Effector memory CD4-positive, alpha-beta T cell (primary cell): Measurements from ENCODE around the gene NUP214.

Source experiments
- DNase-seq, 3 donors: peaks; one replicate each; pipeline ENCODE4 v3.0.0-alpha.2; 2020
- H3K27ac ChIP-seq: 2 replicates; pipeline ENCODE4 v1.7.0; 2013; ENCODE audit warnings: mild to moderate bottlenecking, low read length, moderate library complexity; ENCODE audit not compliant: insufficient read depth, poor library complexity, severe bottlenecking
- H3K27me3 ChIP-seq: replicated peaks from 2 replicates; pipeline ENCODE4 v1.7.0; 2013; ENCODE audit warnings: mild to moderate bottlenecking, low read length; ENCODE audit not compliant: insufficient read depth, control insufficient read depth, poor library complexity, severe bottlenecking
- H3K36me3 ChIP-seq: 2 replicates; pipeline ENCODE4 v1.7.0; 2013; ENCODE audit warnings: mild to moderate bottlenecking, low read length, moderate library complexity; ENCODE audit not compliant: control insufficient read depth, insufficient read depth
- H3K4me1 ChIP-seq: 2 replicates; pipeline ENCODE4 v1.7.0; 2013; ENCODE audit warnings: low read length, mild to moderate bottlenecking; ENCODE audit not compliant: control insufficient read depth, insufficient read depth, poor library complexity, severe bottlenecking
- H3K4me3 ChIP-seq: 2 replicates; pipeline ENCODE4 v1.7.0; 2013; ENCODE audit warnings: low read length, low read depth, mild to moderate bottlenecking; ENCODE audit not compliant: insufficient read depth, poor library complexity, severe bottlenecking
- H3K9me3 ChIP-seq: 2 replicates; pipeline ENCODE4 v1.7.0; 2013; ENCODE audit warnings: mild to moderate bottlenecking, low read length, moderate library complexity; ENCODE audit not compliant: control insufficient read depth

Gene NUP214

DNA sequence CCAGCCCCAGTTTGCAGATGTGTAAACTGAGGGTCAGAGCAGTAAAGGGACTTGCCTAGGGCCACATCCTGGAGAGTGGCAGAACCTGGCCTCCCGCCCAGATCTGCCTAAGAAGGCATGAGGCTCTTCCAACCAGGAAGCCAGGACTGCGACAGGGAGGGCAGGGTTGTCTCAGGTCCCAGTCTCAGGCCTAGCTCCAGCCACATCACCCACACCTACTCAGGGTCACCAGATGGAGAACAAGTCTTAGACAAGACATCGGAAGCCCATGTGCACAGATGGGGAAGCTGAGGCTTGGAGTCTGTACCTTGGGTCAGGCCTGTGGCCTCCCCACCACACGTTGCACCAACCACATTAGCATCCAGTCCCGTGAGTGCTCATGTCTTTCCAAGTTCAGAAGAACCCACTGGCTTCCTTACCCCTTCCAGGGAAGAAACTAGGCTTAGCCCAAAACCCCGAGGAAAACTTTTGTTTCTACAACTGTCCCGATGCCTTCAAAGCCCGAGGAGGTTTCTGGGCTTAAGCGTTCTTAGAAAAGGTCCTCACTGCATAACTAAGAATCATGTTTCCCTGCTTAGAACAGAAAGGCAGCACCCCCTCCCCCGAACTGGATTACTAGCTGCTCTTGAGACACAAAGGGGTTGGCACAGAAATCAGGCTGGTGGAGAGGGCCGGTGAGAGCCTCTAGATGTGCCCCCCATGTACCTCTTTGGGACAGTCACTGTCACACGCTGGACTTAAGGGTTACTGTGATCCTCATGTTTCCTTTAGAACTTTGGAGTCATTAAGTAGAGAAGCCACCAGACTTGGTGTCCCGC is 148.7 kb downstream of the NUP214 start:
- Histone ChIP-seq H3K4me1 (peaks cover 50% of the 10 kb centered on the region), H3K4me3 (peak overlapping the region; percentile 76), H3K27ac (peak overlapping the region; percentile 91), H3K36me3 (no peaks in the 10 kb centered on the region), H3K9me3 (no peaks in the 10 kb centered on the region), H3K27me3 (no peaks in the 10 kb centered on the region)
- DNase-seq = no peak

DNA sequence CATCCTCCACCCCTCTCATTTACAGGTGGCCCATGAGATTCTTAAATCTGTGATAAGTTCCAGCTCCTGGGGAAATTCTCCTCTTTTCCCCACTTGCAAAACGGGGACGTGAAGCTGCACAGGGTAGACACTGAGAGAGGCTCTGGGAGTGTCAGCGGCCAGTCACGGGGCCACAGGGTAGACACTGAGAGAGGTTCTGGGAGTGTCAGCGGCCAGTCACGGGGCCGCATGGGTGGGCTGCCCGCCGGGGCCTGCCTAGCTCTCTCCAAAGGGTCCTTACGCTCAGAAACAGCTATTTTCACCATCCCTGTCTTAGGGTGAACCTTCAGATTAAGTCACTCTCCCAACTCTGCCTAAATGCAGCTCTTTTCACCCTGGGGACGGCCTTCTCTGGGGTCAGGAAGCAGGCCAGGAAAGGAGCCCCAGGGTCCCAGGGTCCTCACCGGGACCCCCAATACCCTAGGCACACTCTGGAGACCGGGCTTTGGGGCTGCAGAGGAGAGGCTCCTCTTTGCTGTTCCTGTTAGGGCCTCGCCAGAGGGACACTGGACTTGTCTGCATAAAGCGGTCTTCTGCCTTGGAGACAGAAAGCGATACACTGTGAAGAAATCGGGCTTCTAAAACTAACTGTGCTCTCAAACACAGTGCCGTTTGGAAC is 149.4 kb downstream of the NUP214 start:
- peak overlapping the region; percentile 91 for H3K27ac ChIP-seq
- H3K36me3 ChIP-seq = no peaks in the 10 kb centered on the region
- H3K9me3 ChIP-seq = no peaks in the 10 kb centered on the region
- peaks cover 49% of the 10 kb centered on the region for H3K4me1 ChIP-seq
- H3K27me3 ChIP-seq = no peaks in the 10 kb centered on the region
- DNase-seq = no peak
- H3K4me3 ChIP-seq = peak overlapping the region; percentile 76

DNA sequence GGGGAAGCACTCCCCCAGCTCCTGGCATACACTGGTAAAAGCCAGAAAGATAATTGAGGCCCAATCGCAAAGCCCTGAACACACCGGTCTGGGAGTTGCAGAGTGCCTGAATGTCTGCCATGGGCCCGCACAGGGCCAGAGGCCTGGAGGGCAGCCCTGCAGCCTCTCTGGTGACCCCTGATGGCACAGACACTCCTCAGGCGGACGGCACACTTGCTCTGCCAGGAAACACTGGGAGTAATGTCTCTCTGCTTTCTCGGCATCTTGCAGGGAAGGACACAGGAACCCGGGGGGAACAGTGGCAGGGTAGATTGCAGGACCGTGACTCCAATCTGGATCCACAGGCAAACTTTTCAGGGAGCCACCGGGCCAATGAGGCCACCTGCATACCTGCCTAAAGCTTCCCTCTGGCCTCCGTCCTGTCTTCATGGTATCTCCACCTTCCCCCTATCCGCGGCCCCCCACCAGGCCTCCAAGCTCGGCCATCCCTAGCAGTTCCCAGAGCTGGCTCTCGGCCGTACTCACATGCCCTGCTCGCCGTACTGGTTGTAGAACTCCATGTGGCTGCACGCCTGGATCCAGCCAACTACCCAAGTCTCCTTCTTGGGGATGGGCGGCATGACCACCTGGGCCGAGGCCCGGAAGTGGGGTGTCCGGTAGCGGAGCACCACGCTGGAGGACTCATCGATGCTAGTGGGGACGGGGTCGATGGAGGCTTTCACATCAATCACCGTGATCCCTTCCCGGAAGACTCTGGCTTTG is 150.1 kb downstream of the NUP214 start:
- no peaks in the 10 kb centered on the region for H3K27me3 ChIP-seq
- H3K36me3 ChIP-seq = no peaks in the 10 kb centered on the region
- H3K4me3 ChIP-seq = peak overlapping the region; percentile 76
- H3K27ac ChIP-seq = peak overlapping the region; percentile 91
- peaks cover 44% of the 10 kb centered on the region for H3K4me1 ChIP-seq
- no peaks in the 10 kb centered on the region for H3K9me3 ChIP-seq
- DNase-seq = no peak

DNA sequence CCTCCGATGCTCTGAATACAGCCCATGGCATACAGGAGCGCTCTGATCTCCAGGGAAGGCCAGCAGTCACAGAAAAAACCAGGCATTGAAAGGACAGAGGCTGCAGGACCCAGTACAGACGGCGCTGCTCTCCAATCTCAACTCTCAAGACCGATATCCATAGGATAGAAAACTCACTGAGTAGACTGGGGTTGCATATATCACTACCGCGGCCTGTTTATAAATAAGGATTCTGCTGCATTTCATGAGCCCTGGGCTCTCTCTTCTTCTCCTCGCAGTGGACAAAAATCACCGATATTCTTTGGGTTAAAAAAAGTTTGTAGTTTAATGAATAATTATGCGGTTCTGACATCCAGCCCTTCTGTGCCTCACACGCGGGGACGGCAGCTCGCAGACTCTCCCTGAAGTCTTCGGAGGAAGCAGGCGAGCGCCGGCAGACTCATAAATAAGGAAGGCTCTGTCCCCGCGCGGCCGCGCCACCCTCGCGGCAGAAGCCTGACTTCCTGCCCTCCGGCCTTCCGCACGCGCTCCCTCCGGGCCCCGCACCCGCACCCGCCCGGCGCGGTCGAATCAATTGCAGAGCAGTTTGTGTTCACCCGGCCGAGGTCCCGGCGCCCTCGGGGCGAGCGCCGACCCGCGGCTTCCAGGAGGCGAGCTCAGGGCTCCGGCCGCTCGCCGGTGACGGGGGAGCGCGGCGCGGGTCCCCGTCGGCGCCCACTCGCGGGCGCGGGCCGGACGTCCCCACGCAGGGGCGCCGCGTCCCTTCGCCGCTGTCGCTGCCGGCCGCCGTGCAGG is 150.9 kb downstream of the NUP214 start, which contains the start of gene FAM78A:
Gene FAM78A (minus strand): TSS at position 417 of the 795 bp plus-strand sequence. CDS start 331 bp downstream, at position 86.
- no peaks in the 10 kb centered on the region for H3K36me3 ChIP-seq
- DNase-seq = peak in 1 of 3 donors; percentile 25
- peak within 1 kb of the TSS; percentile 88 for H3K4me3 ChIP-seq

DNA sequence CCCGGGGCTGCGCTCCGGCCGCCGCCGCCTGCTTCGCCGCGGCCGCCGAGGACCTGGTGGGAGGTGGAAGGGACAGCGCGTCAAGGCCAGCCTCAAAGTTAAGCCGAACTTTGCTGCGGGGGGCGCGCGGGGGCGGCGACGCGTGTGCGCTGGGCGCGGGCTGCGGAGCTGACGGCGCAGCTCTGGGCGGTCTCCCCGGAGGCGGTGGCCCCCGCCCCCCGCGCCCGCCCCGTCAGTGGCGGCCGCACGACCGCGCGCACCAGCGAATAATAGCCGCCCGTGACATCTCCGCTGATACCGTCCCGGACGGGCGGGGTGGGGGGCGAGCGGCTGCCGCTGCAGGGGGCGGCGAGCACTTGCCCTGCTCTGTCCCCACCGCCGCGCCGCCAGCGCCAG is 151.5 kb downstream of the NUP214 start:
- Histone ChIP-seq H3K4me3 (peak overlapping the region; percentile 88), H3K27ac (peak overlapping the region; percentile 91), H3K9me3 (no peaks in the 10 kb centered on the region), H3K4me1 (peaks cover 30% of the 10 kb centered on the region), H3K27me3 (no peaks in the 10 kb centered on the region), H3K36me3 (no peaks in the 10 kb centered on the region)
- peak in 2 of 3 donors; percentile 35 for DNase-seq

More for the DNA sequence above, 150.9 kb downstream of the NUP214 start, which contains the start of gene FAM78A:
- no peaks in the 10 kb centered on the region for H3K27me3 ChIP-seq
- peaks cover 36% of the 10 kb centered on the region for H3K4me1 ChIP-seq
- no peaks in the 10 kb centered on the region for H3K9me3 ChIP-seq
- H3K27ac ChIP-seq = peak within 1 kb of the TSS; percentile 91

DNA sequence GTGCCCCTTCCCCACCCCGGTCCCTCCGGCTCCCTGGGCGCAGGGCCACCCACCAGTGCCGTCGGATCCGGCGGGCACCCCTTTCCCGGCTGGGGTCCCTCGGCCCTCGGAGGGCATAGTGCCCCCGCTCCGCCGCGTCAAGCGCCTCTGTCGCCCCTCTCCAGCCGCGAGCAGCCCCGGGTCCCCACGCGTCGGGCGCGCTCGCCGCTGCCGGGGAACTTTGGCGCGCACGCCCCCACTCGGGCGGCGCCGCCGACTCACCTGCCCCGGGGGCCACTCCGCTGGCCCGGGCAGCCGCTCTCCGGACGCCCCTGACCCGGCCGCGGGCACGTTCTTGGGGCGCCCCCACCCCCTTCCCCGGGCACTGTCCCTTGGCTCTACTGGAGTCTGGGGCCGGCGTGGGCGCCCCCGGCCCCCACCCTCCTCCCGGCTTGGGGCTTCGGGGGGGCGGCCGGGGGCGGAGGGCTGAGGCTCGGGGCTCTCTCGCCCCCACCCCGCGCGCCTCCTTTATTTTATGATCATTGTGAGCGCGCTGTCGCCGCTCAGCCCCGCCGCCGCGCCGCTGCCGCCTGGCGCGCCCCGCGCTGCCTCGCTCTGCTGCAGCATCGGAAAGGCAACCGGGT is 152.0 kb downstream of the NUP214 start:
- no peak for DNase-seq
- Histone ChIP-seq H3K4me1 (peaks cover 29% of the 10 kb centered on the region), H3K27ac (peak overlapping the region; percentile 91)

DNA sequence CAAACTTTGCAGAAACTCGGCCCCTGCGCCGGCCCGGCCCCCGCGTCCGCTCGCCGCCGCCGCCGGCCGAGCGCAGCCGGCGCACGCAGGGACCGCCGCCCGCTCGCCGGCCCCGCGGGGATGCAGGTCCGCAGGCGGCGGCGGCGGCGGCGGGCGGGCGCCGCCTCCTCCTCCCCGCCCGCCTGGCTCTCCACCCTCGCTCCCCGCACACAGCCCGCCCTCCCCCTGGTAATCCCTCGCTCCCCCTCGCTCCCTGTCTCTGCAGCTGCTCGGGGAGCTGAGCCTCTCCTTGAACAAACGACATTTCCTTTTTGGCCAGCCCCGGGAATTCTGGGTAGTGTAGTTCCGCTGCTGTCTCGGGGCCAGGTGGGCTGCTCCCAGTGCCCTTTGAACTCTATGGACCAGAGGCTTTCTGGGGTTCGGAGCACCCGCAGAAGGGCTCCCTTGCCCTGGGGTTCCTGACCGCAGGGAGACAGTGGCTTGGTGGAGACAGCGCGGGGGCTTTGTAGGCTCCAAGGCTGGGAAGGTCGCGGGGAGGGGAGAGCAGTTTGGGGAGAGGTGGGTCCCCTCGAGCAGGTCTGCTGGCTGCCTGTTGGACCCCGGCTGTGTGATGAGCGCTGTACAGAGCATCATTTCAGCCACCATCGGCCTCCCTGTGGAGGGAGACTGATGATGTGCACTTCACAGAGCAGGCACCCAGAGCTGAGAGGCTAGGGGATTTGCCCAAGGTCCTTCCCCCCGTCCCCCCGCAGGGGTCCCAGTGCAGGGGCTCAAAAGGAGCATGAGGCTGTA is 152.7 kb downstream of the NUP214 start:
- peak; percentile 56 to 64 (median 60) for DNase-seq
- peak overlapping the region; percentile 88 for H3K4me3 ChIP-seq
- H3K9me3 ChIP-seq = no peaks in the 10 kb centered on the region
- peak overlapping the region; percentile 91 for H3K27ac ChIP-seq
- no peaks in the 10 kb centered on the region for H3K36me3 ChIP-seq
- H3K4me1 ChIP-seq = peaks cover 31% of the 10 kb centered on the region
- H3K27me3 ChIP-seq = no peaks in the 10 kb centered on the region

More for the DNA sequence above, 152.0 kb downstream of the NUP214 start:
- Histone ChIP-seq H3K27me3 (no peaks in the 10 kb centered on the region), H3K4me3 (peak overlapping the region; percentile 88), H3K36me3 (no peaks in the 10 kb centered on the region), H3K9me3 (no peaks in the 10 kb centered on the region)

DNA sequence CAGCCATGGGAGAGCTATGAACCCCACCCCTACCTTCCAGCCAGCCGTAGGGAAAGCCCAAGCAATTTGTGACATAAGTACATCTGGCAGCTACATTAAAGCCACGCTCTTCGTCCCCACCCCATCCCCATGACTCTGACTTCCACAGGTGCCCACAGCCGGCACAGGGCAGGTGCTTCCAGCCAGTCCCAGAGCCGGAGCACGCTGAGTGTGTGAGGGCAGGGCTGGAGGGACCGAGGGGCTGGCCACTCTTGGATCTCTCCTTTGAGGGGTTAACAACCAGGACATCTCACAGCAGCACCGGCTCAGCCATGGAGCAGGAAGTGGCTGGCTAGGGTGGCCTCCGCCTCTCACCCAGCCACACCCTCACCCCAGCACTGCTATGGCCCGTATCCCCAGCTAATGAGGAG is 153.3 kb downstream of the NUP214 start:
- H3K36me3 ChIP-seq = no peaks in the 10 kb centered on the region
- peak overlapping the region; percentile 78 for H3K27ac ChIP-seq
- H3K4me3 ChIP-seq = peak overlapping the region; percentile 37
- H3K27me3 ChIP-seq = no peaks in the 10 kb centered on the region
- DNase-seq = peak in 2 of 3 donors; percentile 23 to 35
- peaks cover 26% of the 10 kb centered on the region for H3K4me1 ChIP-seq
- no peaks in the 10 kb centered on the region for H3K9me3 ChIP-seq
